Upper lobe of left lung (tissue), 6 donors: ENCODE data around the gene CDIPT. TPM values are rescaled to one million over a fixed set of nuclear protein-coding genes. Genes with fewer than 3 reads are reported as not detected.
A peak's percentile ranks its signal among the peaks of the same experiment; 100 is the strongest.

ENCODE experiments used
- ATAC-seq, 2 donors: fragments of 200-7000 bp; cut with Tn5 transposase; one replicate each; pipeline ENCODE4 v1.9.1; 2022; ENCODE audit warnings: mild to moderate bottlenecking in 2 of 2, moderate library complexity in 2 of 2; ENCODE audit not compliant: low FRiP score in 2 of 2
- DNase-seq, 2 donors: peaks; one replicate each; pipeline ENCODE4 v3.0.0-alpha.2; 2019 to 2020
- H3K27ac ChIP-seq, 4 donors: fragments of 200-600 bp; sonication (generic); one replicate each; pipeline ENCODE4 v1.5.1; 2016 to 2019
- H3K27me3 ChIP-seq, 4 donors: fragments of 200-600 bp; sonication (generic); one replicate each; pipeline ENCODE4 v1.5.1; 2017 to 2019
- H3K36me3 ChIP-seq, 4 donors: fragments of 200-600 bp; sonication (generic); one replicate each; pipeline ENCODE4 v1.5.1; 2016 to 2019
- H3K4me1 ChIP-seq, 4 donors: fragments of 200-600 bp; sonication (generic); one replicate each; pipeline ENCODE4 v1.5.1; 2018 to 2019
- H3K4me3 ChIP-seq, 4 donors: fragments of 200-600 bp; sonication (generic); one replicate each; pipeline ENCODE4 v1.5.1; 2017 to 2019; ENCODE audit warnings: mild to moderate bottlenecking in 2 of 4, moderate library complexity in 1 of 4
- H3K9me3 ChIP-seq, 4 donors: fragments of 200-600 bp; sonication (generic); one replicate each; pipeline ENCODE4 v1.5.1; 2018 to 2019
- EP300 ChIP-seq, 4 donors: sonication (generic); formaldehyde crosslinking; IDR thresholded peaks; one replicate each; pipeline ENCODE4 v1.5.1; 2017; ENCODE audit warnings: antibody characterized with exemption in 4 of 4, control low read depth in 2 of 4
- POLR2A ChIP-seq, 4 donors: fragments of 450-650 bp; IDR thresholded peaks; one replicate each; pipeline ENCODE4 v1.5.1; 2016 to 2017; ENCODE audit warnings: antibody characterized with exemption in 4 of 4, mild to moderate bottlenecking in 2 of 4
- POLR2AphosphoS5 ChIP-seq, 2 donors: sonication (generic); formaldehyde crosslinking; IDR thresholded peaks; one replicate each; pipeline ENCODE4 v1.5.1; 2017; ENCODE audit warnings: antibody characterized with exemption in 2 of 2
- WGBS, 2 donors: methylation state at CpG; one replicate each; pipeline ENCODE4 v1.1.5; 2017 to 2018; 5-methylcytosine and 5-hydroxymethylcytosine counted together
- total RNA-seq, 6 donors: library from RNA; depleted of rRNA in 4 of 6; stranded (reverse); fragments of >200 nt in 4 of 6; gene quantifications; one replicate each; pipeline versions ENCODE4 v1.1.0 to v1.2.1, GENCODE V29; 2016 to 2021
- TF ChIP-seq, protein P1 (sequence below), 6 experiments: fragments of 450-650 bp in 4 of 6; fragments of 200-600 bp in 2 of 6; sonication (generic) in 2 of 6; IDR thresholded peaks; one replicate each; pipeline ENCODE4 v1.5.1; 2016 to 2019; ENCODE audit warnings: antibody characterized with exemption in 6 of 6
- donor health status: DM: no; HTN: no; CAD: no; lungs with moderate emphysema.
- donor health status: DM: no; HTN: yes; CAD: no; lungs with severe emphysema.

CDIPT gene
- total RNA-seq, 6 donors from 2014 or later, result 60.3 to 119 (median 94.4) TPM

DNA sequence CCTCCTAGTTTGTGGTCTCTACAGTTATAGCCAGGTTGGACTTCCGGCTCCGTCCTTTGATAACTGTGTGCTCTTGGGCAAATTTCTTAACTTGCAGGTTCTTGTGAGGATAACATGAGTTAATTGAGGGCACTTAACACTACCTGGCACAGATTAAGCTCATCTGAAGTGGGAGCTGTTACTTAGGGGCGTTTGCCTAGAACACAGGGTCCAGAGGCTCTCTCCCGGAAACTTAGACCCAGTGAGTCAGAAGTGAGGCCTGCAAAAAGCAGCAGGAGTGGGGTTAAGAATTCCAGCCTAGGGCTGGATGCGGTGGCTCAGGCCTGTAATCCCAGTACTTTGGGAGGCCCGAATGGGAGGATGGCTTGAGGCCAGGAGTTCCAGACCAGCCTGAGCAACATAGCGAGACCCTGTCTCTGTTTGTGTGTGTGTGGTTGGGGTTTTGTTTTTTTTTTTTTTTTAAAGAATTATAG is 41.3 kb downstream of the CDIPT start:
- WGBS, 2 donors, result 50 to 57% methylated on average over 6 to 7 of the region's 7 CpGs
- TF ChIP-seq, protein P1, sequence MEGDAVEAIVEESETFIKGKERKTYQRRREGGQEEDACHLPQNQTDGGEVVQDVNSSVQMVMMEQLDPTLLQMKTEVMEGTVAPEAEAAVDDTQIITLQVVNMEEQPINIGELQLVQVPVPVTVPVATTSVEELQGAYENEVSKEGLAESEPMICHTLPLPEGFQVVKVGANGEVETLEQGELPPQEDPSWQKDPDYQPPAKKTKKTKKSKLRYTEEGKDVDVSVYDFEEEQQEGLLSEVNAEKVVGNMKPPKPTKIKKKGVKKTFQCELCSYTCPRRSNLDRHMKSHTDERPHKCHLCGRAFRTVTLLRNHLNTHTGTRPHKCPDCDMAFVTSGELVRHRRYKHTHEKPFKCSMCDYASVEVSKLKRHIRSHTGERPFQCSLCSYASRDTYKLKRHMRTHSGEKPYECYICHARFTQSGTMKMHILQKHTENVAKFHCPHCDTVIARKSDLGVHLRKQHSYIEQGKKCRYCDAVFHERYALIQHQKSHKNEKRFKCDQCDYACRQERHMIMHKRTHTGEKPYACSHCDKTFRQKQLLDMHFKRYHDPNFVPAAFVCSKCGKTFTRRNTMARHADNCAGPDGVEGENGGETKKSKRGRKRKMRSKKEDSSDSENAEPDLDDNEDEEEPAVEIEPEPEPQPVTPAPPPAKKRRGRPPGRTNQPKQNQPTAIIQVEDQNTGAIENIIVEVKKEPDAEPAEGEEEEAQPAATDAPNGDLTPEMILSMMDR (IDR thresholded peaks at IDR 0.05), result no peak
- TF ChIP-seq POLR2A (IDR thresholded peaks at IDR 0.05), result no peak
- peak in 1 of 2 donors; percentile 41 for TF ChIP-seq POLR2AphosphoS5 (IDR thresholded peaks at IDR 0.05)
- TF ChIP-seq EP300 (IDR thresholded peaks at IDR 0.05), result peak in 1 of 4 donors; percentile 55
- DNase-seq (peak in 1 of 2 donors; percentile 83), ATAC-seq (peak; percentile 61 to 74)
- no peaks in the 10 kb centered on the region for H3K27me3 ChIP-seq
- peak overlapping the region; percentile 41 to 82 (median 73) for H3K4me3 ChIP-seq
- peak overlapping the region; percentile 91 to 93 (median 92) for H3K27ac ChIP-seq
- H3K36me3 ChIP-seq, result peaks cover 0 to 19% (median 5%) of the 10 kb centered on the region in 4 donors
- peaks cover 77 to 93% (median 84%) of the 10 kb centered on the region in 4 donors for H3K4me1 ChIP-seq
- no peaks in the 10 kb centered on the region for H3K9me3 ChIP-seq

DNA sequence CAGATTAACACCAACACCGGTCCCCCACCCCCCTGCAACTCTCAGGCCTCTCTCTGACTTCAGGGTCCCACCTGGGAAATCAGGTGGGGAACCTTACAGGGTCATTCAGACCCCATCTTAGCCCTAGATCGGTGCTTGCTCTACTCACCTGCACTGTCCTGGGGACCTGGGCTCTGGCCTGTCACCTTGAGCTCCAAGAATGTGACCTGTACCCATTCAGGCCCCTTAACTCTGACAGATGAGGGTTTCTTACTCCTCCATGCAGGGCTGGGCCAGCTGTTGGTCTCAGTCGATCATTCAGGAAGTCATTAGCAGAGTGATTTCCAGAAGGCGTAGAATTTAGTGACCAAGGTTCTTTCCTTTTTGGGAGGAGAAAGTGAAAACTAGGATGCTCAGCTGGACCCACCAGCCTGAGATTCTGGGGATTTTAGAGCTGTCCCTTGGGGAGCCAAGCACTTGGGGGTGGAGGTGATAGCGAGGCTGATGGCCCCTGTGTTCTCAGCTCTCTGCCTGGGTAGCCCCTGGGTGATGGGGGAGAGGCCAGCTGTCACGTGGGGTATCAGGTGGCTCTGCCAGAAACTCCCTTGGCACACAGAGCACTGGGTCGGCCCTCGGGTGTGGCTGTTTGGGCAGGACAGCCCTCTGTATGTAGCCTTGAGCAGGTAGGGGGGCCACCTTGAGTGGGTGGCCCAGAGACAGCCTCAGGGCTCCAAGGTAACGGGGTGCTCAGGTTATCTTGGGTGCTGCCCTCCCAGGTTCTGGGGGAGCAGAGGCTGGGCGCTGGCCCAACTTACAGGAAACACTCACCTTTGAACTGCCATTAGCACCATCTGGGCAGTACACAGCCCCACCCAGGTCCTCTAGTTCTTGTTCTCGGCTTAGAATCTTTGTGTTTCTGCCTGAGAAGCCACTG is 42.0 kb downstream of the CDIPT start:
- Histone ChIP-seq H3K4me1 (peaks cover 73 to 87% (median 79%) of the 10 kb centered on the region in 4 donors), H3K27ac (peak overlapping the region; percentile 91 to 93 (median 92)), H3K4me3 (peak overlapping the region; percentile 41 to 82 (median 73)), H3K36me3 (peaks cover 0 to 19% (median 5%) of the 10 kb centered on the region in 4 donors), H3K27me3 (no peaks in the 10 kb centered on the region), H3K9me3 (no peaks in the 10 kb centered on the region)
- TF ChIP-seq POLR2AphosphoS5 (IDR thresholded peaks at IDR 0.05) (peak; percentile 48 to 87), EP300 (IDR thresholded peaks at IDR 0.05) (no peak), POLR2A (IDR thresholded peaks at IDR 0.05) (peak in 3 of 4 donors; percentile 48 to 76 (median 60))
- peak; percentile 37 to 76 for ATAC-seq
- peak; percentile 47 to 92 for DNase-seq
- 18 to 25% methylated on average over 8 to 11 of the region's 11 CpGs for WGBS, 2 donors

DNA sequence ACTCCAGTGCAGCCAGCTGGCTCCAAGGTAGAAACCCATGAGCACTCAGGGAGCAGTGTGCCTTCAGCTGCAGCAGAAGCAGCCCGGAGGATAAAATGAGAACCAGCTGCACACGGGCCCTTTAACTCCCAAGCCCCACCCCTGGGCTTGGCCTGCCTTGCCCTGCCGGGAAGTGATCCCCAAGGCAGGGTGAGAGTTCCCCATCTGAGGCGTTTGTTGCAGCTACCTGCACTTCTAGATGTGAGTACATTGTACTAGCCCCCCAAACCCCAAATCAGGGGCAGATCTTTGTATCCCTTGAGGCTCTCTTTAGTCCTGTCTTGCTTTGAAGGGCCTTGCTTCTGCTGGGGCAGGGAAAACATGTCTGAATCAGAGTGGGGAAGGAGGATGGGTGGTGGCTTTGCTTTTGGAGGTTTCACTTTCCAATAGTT is 42.7 kb downstream of the CDIPT start, which contains the start of gene MVP:
Gene MVP, plus strand, starts transcription at position 192 of the 431 bp plus-strand sequence. CDS start 10,088 bp downstream, outside the sequence.
- ATAC-seq (peak; percentile 64 to 70), DNase-seq (peak; percentile 69 to 92)
- peak within 1 kb of the TSS; percentile 91 to 93 (median 92) for H3K27ac ChIP-seq
- H3K4me3 ChIP-seq, result peak within 1 kb of the TSS; percentile 41 to 82 (median 73)
- WGBS, 2 donors, result 0% methylated on average over 4 of the region's 4 CpGs
- no peaks in the 10 kb centered on the region for H3K9me3 ChIP-seq
- TF ChIP-seq EP300 (IDR thresholded peaks at IDR 0.05) (peak in 1 of 4 donors; percentile 75), POLR2AphosphoS5 (IDR thresholded peaks at IDR 0.05) (peak; percentile 82 to 94), POLR2A (IDR thresholded peaks at IDR 0.05) (peak in 3 of 4 donors; percentile 24 to 81 (median 66))
- TF ChIP-seq, protein P1 (IDR thresholded peaks at IDR 0.05), result no peak
- peaks cover 0 to 15% (median 5%) of the 10 kb centered on the region in 4 donors for H3K36me3 ChIP-seq
- peaks cover 68 to 82% (median 74%) of the 10 kb centered on the region in 4 donors for H3K4me1 ChIP-seq
- H3K27me3 ChIP-seq, result no peaks in the 10 kb centered on the region

DNA sequence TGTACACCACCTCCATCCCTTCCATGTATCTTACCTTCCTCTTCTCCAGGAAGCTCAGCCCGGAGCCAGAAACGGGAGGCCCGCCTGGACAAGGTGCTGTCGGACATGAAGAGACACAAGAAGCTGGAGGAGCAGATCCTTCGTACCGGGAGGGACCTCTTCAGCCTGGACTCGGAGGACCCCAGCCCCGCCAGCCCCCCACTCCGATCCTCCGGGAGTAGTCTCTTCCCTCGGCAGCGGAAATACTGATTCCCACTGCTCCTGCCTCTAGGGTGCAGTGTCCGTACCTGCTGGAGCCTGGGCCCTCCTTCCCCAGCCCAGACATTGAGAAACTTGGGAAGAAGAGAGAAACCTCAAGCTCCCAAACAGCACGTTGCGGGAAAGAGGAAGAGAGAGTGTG is 43.5 kb downstream of the CDIPT start:
- WGBS, 2 donors, result 64 to 73% methylated on average over 15 of the region's 15 CpGs
- Histone ChIP-seq H3K36me3 (peaks cover 0 to 15% (median 5%) of the 10 kb centered on the region in 4 donors), H3K9me3 (no peaks in the 10 kb centered on the region), H3K4me3 (peak overlapping the region in 3 of 4 donors; percentile 72 to 82 (median 74)), H3K27ac (peak overlapping the region; percentile 91 to 93 (median 92)), H3K27me3 (no peaks in the 10 kb centered on the region), H3K4me1 (peaks cover 66 to 82% (median 74%) of the 10 kb centered on the region in 4 donors)
- peak; percentile 65 to 67 for DNase-seq
- no peak for ATAC-seq
- TF ChIP-seq EP300 (IDR thresholded peaks at IDR 0.05), result no peak

DNA sequence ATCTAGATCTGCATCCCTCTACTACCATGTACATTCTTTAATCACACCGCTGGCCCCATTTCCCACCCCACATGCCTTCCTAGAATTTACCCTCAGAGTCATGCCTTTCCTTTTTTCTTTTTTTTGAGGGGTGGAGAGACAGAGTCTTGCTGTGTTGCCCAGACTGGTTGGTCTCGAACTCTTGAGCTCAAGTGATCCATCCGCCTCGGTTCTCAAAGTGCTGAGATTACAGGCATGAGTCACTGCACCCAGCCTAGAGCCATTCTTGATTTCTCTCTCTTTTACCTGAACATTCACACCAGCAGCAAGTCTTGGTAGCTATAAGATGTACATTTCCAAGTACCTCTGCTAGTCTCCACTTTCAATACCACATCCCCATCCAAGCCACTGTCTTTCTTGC is 44.9 kb downstream of the CDIPT start:
- Histone ChIP-seq H3K4me1 (peaks cover 51 to 75% (median 60%) of the 10 kb centered on the region in 4 donors), H3K27ac (peak overlapping the region in 1 of 4 donors; percentile 94), H3K4me3 (peak overlapping the region in 1 of 4 donors; percentile 74), H3K36me3 (peaks cover 0 to 15% (median 5%) of the 10 kb centered on the region in 4 donors), H3K27me3 (no peaks in the 10 kb centered on the region), H3K9me3 (no peaks in the 10 kb centered on the region)
- ATAC-seq, result no peak
- WGBS, 2 donors, result 62 to 83% methylated on average over 4 of the region's 4 CpGs
- DNase-seq, result no peak
- TF ChIP-seq POLR2AphosphoS5 (IDR thresholded peaks at IDR 0.05) (no peak), EP300 (IDR thresholded peaks at IDR 0.05) (no peak), POLR2A (IDR thresholded peaks at IDR 0.05) (no peak)
- TF ChIP-seq, protein P1 (IDR thresholded peaks at IDR 0.05), result no peak
